GM18511 (cell line): ENCODE data around the gene GABRB2.
"Not testable (repeated sequence)": the region's sequence is repeated elsewhere in the genome, so short reads cannot be mapped to it uniquely, and the experiment has no call there.

ENCODE experiments used
- ATAC-seq: cut with Tn5 transposase; IDR thresholded peaks from one replicate; pipeline ENCODE4 v1.9.1; 2021; ENCODE audit warnings: mild to moderate bottlenecking, moderate library complexity; ENCODE audit not compliant: unreplicated experiment

GABRB2 gene

GRCh38 chr5:161256957-161257356, 289.6 kb downstream of the GABRB2 start:
- no peak for ATAC-seq

GRCh38 chr5:161252955-161253354, 293.6 kb downstream of the GABRB2 start:
- not testable (repeated sequence) for ATAC-seq

GRCh38 chr5:161246749-161247148, 299.8 kb downstream of the GABRB2 start:
- ATAC-seq, result no peak

GRCh38 chr5:161245846-161246245, 300.7 kb downstream of the GABRB2 start:
- not testable (repeated sequence) for ATAC-seq
